ENCODE measurements around the gene MAML3.

The MAML3 gene

DNA sequence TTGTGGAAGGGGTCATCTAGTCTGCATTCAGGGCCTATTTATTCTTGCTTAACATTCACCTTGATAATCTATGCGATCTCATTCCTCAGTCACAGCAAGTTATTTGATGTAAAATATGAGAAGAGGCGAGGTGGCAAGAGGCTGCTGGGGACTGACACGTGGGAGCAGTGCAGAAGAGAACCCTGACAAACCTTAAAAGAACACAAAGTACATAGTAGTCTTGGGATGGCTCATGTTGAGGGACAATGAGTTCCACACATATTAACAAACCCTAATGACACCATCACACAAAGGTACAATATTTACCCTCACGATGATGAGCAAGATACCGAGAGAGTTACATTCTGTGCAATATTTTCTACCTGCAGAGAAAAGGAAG is 57.5 kb downstream of the MAML3 start:
- no peak for TF ChIP-seq TCF12 (IDR thresholded peaks at IDR 0.05; ENCODE audit: low read depth)
- no peak for TF ChIP-seq ZBTB7A (IDR thresholded peaks at IDR 0.05; ENCODE audit: low read depth)
- TF ChIP-seq MAX (IDR thresholded peaks at IDR 0.05) = no peak

- TF ChIP-seq NFIC (IDR thresholded peaks at IDR 0.05) (no peak), USF1 (IDR thresholded peaks at IDR 0.05) (no peak), TEAD4 (IDR thresholded peaks at IDR 0.05) (no peak), CEBPB (IDR thresholded peaks at IDR 0.05) (no peak), EP300 (IDR thresholded peaks at IDR 0.05; ENCODE audit: borderline replicate concordance) (no peak), FOXM1 (IDR thresholded peaks at IDR 0.05; ENCODE audit: borderline replicate concordance, low read depth) (no peak), EGR1 (IDR thresholded peaks at IDR 0.05) (no peak), REST (IDR thresholded peaks at IDR 0.05; ENCODE audit: low read depth) (no peak), TAF1 (IDR thresholded peaks at IDR 0.05; ENCODE audit: low read depth) (no peak), MAX (IDR thresholded peaks at IDR 0.05) (no peak)
Measured at GRCh38 chr4:140095694-140096482, 58.1 kb downstream of the MAML3 start.

DNA sequence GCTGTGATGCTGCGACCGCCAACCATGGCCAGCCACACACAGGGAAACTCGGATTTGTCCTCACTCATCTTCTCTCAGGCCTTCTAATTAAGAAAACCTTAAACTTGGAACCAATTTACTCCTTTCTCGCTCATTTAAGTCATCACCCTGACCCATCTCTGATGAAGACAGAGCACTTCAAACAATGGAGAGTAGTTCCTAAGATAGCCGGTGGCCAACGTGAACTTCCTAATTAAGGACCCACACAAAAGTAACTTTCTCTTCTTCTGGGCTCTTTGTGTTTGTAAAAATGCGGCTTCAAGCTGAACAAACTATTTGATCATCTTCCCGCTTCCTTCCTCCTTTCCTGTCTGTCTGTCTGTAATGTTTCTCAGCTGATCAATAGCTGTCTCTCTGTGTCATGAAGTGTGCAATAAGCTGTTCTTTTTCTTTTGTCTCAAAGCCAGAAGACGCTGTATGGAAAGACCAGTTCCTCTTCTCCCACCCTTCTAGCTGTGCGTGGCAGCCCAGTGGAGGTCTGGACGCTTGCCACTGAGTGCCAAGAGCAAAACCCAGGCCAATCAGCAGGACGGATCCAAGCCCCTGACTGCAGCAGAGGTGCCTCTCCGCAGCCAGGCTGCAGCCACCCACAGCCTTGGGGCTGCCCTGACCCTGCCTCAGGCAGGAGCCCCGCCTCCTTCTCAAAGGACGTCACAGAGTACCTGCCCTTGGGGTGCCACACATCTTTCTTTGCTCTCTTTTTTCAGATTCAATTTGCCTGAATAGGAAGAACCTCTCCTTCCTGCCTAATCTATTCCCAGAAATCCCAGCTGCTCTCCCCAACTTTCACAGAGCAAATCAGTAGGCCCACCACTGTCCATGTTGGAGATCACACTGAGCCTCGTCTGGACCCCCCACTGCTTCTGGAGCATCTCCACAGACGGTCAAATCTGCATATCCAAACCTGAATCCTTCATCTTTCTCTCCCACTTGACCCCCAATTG is 59.3 kb downstream of the MAML3 start:
- TF ChIP-seq FOXM1 (IDR thresholded peaks at IDR 0.05; ENCODE audit: borderline replicate concordance, low read depth) = no peak

DNA sequence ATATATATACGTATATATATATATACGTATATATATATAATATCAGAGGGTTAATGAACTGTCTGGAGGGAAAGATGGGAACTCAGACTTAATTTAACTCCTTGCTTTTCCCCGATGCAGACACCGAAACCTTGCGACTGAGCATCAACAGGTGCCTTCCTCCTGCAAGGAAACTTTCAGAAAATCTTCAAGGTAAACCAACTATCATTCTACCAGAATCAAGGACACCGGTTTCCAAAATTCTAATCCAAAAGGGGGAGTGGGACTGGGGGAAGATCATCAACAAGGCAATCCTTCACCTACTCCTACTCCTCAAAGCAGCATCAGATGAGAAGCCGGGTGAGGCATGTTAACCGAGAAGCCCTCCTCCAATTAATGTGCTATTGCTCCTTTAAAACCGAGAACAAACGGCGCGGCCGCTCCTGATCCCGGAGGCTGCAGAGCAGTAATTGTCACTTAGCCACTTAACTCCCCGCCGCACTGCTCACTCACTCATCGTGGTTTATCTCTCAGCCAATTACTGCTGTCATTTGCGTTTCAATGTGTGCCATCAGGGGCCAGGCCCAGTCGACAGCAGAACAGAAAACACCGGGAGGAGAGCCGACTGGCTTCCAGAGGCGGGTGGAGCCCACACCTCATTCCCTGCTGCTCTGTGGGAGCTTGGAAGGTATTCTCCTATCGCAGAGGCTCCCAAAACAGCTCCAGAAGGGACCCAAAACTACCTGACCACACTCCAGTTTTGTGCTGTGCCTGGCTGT is 61.7 kb downstream of the MAML3 start:
- TF ChIP-seq TEAD4 (IDR thresholded peaks at IDR 0.05) = no peak
- no peak for TF ChIP-seq USF1 (IDR thresholded peaks at IDR 0.05)
- TF ChIP-seq EGR1 (IDR thresholded peaks at IDR 0.05) = no peak
- TF ChIP-seq NFIC (IDR thresholded peaks at IDR 0.05) = no peak
- TF ChIP-seq TAF1 (IDR thresholded peaks at IDR 0.05; ENCODE audit: low read depth) = no peak
- TF ChIP-seq FOXM1 (IDR thresholded peaks at IDR 0.05; ENCODE audit: borderline replicate concordance, low read depth) = no peak
- no peak for TF ChIP-seq CREB1 (IDR thresholded peaks at IDR 0.05; ENCODE audit: low read depth)
- no peak for TF ChIP-seq RAD21 (IDR thresholded peaks at IDR 0.05; ENCODE audit: low read depth)
- no peak for TF ChIP-seq CEBPB (IDR thresholded peaks at IDR 0.05)
- no peak for TF ChIP-seq MAX (IDR thresholded peaks at IDR 0.05)
- TF ChIP-seq REST (IDR thresholded peaks at IDR 0.05; ENCODE audit: low read depth) = no peak
- TF ChIP-seq TCF12 (IDR thresholded peaks at IDR 0.05; ENCODE audit: low read depth) = no peak
- TF ChIP-seq YY1 (IDR thresholded peaks at IDR 0.05; ENCODE audit: low read depth) = no peak
- TF ChIP-seq ZBTB7A (IDR thresholded peaks at IDR 0.05; ENCODE audit: low read depth) = no peak
- no peak for TF ChIP-seq EP300 (IDR thresholded peaks at IDR 0.05; ENCODE audit: borderline replicate concordance)

DNA sequence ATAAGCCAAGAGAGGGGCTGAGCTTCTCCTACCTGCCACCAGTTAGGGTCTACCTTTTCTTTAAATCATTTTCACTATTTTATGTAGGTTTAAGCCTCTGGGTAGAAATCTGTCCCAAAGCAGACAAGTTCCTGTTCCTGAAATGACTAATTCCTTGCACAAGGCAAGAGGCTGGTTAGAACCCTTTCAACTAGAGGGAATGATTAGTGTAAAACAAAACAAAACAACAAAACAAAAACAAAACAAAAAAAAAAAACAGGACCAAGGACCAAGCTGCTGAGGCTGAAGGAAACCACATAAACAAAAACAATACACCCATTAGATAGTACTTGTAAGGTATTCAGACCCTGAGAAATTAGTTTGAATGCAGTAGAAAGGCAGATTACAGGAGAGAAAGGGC is 62.7 kb downstream of the MAML3 start:
- TF ChIP-seq NFIC (IDR thresholded peaks at IDR 0.05) = no peak

All from Ishikawa (cell line).